ENCODE data around the gene SNPH. TPM values are rescaled to one million over a fixed set of nuclear protein-coding genes. Genes with fewer than 3 reads are reported as not detected.

Gene SNPH
- total RNA-seq, 6 experiments from 2014 or later, result 12.0 to 15.3 (median 13.3) TPM

DNA sequence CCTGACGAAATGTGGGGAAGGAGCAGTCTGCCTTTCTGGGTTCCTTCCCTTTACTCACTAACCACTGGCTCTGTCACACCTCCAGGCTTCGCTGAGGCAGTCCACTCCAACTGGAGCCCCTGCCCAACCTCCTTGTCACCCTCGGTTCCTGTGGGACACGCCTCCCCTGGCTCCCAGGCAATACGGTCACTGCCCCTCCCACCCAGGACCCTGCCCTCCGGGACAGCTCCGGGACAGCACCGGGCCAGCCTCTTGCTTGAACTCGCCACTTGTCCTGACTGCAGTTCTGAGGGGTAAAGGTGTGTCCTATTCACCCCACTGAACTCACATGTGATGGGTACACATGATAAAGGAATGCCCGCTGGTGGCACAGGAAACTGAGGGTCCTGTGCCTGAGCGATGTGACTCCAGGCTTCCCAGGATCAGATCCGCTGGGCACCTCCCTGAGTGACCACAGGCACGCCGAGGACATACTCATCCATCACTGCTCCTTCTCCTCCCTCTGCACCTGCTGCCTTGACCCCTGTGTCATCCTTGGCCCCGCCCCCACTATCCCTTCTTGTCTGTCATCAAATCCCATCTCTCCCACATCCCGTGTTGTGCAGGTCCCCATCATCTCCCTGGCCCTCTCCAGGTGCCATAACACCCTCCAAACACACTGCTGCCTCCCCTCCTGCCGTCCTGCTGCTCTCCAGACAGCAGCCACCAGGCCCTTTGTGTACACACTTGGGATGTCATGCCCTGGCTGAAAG is 55.0 kb downstream of the SNPH start:
- H3K4me3 Mint-ChIP-seq, result no peak overlapping the region
- no peak for DNase-seq

GRCh38 chr20:1321654-1321939 is 55.5 kb downstream of the SNPH start:
- Mint-ChIP-seq H3K9me3 (no peaks in the 10 kb centered on the region), H3K36me3 (ENCODE audit: low read depth) (no peaks in the 10 kb centered on the region), H3K27ac (peak overlapping the region; percentile 94; the same call in 1 of the 2 replicates), H3K27me3 (ENCODE audit: insufficient read depth) (peaks cover 2% of the 10 kb centered on the region; the same call in 1 of the 2 replicates), H3K4me3 (no peak overlapping the region), H3K4me1 (ENCODE audit: low read depth) (peaks cover 34% of the 10 kb centered on the region)
- no peak for DNase-seq
- TF ChIP-seq, protein P1, sequence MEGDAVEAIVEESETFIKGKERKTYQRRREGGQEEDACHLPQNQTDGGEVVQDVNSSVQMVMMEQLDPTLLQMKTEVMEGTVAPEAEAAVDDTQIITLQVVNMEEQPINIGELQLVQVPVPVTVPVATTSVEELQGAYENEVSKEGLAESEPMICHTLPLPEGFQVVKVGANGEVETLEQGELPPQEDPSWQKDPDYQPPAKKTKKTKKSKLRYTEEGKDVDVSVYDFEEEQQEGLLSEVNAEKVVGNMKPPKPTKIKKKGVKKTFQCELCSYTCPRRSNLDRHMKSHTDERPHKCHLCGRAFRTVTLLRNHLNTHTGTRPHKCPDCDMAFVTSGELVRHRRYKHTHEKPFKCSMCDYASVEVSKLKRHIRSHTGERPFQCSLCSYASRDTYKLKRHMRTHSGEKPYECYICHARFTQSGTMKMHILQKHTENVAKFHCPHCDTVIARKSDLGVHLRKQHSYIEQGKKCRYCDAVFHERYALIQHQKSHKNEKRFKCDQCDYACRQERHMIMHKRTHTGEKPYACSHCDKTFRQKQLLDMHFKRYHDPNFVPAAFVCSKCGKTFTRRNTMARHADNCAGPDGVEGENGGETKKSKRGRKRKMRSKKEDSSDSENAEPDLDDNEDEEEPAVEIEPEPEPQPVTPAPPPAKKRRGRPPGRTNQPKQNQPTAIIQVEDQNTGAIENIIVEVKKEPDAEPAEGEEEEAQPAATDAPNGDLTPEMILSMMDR (IDR thresholded peaks at IDR 0.05), result no peak

More for the DNA sequence above, 55.0 kb downstream of the SNPH start:
- Mint-ChIP-seq H3K27ac (0 out of 2 replicates have a peak overlapping the region, but pooled peaks have one; percentile 94), H3K27me3 (ENCODE audit: insufficient read depth) (peaks cover 2% of the 10 kb centered on the region; the same call in 1 of the 2 replicates), H3K9me3 (no peaks in the 10 kb centered on the region), H3K36me3 (ENCODE audit: low read depth) (no peaks in the 10 kb centered on the region), H3K4me1 (ENCODE audit: low read depth) (peaks cover 34% of the 10 kb centered on the region)
- TF ChIP-seq, protein P1 (IDR thresholded peaks at IDR 0.05), result no peak

DNA sequence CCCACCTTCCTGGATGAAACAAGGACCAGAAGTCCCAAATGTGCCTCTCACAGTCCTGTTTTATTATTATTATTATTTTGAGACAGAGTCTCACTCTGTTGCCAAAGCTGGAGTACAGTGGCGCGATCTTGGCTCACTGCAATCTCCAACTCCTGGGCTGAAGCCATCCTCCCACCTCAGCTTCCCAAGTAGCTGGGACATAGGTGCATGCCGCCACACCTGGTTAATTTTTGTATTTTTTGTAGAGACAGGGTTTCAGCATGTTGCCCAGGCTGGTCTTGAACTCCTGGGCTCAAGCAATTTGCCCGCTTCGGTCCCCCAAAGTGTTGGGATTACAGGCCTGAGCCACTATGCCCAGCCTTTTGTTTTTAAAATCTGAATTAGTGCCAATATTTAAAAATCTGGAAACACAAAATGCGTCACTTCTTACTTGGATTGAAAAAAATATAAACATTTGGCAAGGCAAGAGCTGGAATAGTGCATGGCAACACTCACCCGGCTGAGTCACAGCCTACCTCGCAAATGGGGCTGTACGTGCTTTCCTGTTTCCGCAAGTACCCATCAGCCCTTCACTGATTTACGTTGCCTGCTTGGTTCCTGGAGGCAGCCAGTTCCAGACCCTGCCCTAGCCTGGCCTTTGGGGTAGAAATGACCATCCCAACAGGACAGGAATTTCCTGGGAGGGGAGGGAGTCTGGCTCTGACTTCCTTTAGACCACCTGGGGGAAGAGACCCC is 56.6 kb downstream of the SNPH start:
- peak; percentile 79 for DNase-seq
- H3K27ac Mint-ChIP-seq, result peak overlapping the region; percentile 94
- peak overlapping the region; percentile 34; the same call in 1 of the 2 replicates for H3K4me3 Mint-ChIP-seq
- peaks cover 32% of the 10 kb centered on the region for H3K4me1 Mint-ChIP-seq (ENCODE audit: low read depth)
- no peaks in the 10 kb centered on the region for H3K36me3 Mint-ChIP-seq (ENCODE audit: low read depth)
- no peaks in the 10 kb centered on the region for H3K9me3 Mint-ChIP-seq
- TF ChIP-seq, protein P1 (IDR thresholded peaks at IDR 0.05), result no peak
- peaks cover 2% of the 10 kb centered on the region; the same call in 1 of the 2 replicates for H3K27me3 Mint-ChIP-seq (ENCODE audit: insufficient read depth)

- H3K4me1 Mint-ChIP-seq (ENCODE audit: low read depth), result peaks cover 27% of the 10 kb centered on the region
- peaks cover 2% of the 10 kb centered on the region; the same call in 1 of the 2 replicates for H3K27me3 Mint-ChIP-seq (ENCODE audit: insufficient read depth)
- TF ChIP-seq, protein P1 (IDR thresholded peaks at IDR 0.05), result no peak
- DNase-seq, result no peak
- H3K36me3 Mint-ChIP-seq (ENCODE audit: low read depth), result no peaks in the 10 kb centered on the region
- H3K9me3 Mint-ChIP-seq, result no peaks in the 10 kb centered on the region
- H3K27ac Mint-ChIP-seq, result peak overlapping the region; percentile 94
- H3K4me3 Mint-ChIP-seq, result peak overlapping the region; percentile 34; the same call in 1 of the 2 replicates
Measured at GRCh38 chr20:1323256-1323655, 57.2 kb downstream of the SNPH start.

DNA sequence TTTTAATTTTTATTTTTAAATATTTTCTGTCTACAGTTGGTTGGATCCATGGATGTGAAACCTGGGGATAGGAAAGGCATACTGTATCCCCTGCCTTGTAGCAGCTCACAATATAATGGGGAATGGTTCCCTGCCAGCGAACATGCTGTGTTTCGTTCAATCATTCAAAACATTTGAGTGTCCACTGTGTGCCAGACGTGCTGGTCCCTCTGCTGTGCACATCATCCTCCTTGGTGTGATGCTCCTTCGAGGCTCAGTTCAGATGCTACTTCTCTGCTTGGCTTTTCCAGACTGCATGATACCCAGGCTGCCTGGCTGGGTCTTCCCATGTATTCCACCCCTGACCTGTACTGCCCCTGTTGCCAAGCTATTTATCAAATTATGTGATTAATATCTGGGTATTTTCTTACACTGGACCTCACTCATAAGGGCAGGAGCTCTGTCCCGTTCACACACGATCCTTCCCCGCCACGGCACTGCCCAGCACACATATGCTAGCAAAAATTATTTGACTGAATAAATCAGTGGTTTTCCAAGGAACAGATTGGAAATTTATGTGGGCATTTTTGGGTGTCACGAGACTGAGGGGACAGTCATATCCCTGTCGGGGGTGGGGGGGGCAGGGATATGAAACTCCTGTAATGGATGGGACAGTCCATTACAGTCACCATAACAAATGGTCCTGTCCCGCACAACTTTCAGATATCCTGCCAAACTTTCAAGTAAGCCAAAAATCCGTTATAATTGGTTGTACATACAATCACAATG is 57.9 kb downstream of the SNPH start:
- H3K27ac Mint-ChIP-seq, result no peak overlapping the region
- no peak overlapping the region for H3K4me3 Mint-ChIP-seq
- H3K27me3 Mint-ChIP-seq (ENCODE audit: insufficient read depth), result peaks cover 2% of the 10 kb centered on the region; the same call in 1 of the 2 replicates
- DNase-seq, result no peak
- no peaks in the 10 kb centered on the region for H3K36me3 Mint-ChIP-seq (ENCODE audit: low read depth)
- TF ChIP-seq, protein P1 (IDR thresholded peaks at IDR 0.05), result no peak
- no peaks in the 10 kb centered on the region for H3K9me3 Mint-ChIP-seq
- H3K4me1 Mint-ChIP-seq (ENCODE audit: low read depth), result peaks cover 21% of the 10 kb centered on the region

Measured in HFFc6 (cell line).